Kidney (tissue), 14 donors: ENCODE data around the gene GFM1. TPM values are rescaled to one million over a fixed set of nuclear protein-coding genes. Genes with fewer than 3 reads are reported as not detected.
A peak's percentile ranks its signal among the peaks of the same experiment; 100 is the strongest.

Experiments used
- DNase-seq, 5 donors: peaks; one replicate each; pipeline ENCODE4 v3.0.0-alpha.2; 2013 to 2020
- FAIRE-seq: peaks from 2 replicates; lab custom pipeline; 2012; peaks lifted over from hg19 to GRCh38; lab: Jason Lieb, UNC
- H3K27ac ChIP-seq, 2 donors: one replicate each; pipeline ENCODE4 v1.7.0; 2013; ENCODE audit warnings: low read depth in 2 of 2, low read length in 2 of 2, inconsistent platforms in 1 of 2
- H3K27me3 ChIP-seq: one replicate; pipeline ENCODE4 v1.7.1; 2013; ENCODE audit warnings: low read length, inconsistent platforms; ENCODE audit not compliant: control insufficient read depth, insufficient read depth
- H3K36me3 ChIP-seq, 3 donors: one replicate each; pipeline versions ENCODE4 v1.7.0 to v1.7.1; 2013; ENCODE audit warnings: low read length in 3 of 3, control low read depth in 1 of 3, inconsistent platforms in 1 of 3; ENCODE audit not compliant: insufficient read depth in 3 of 3, control insufficient read depth in 2 of 3
- H3K4me1 ChIP-seq, 3 donors: one replicate each; pipeline versions ENCODE4 v1.7.0 to v1.7.1; 2013; ENCODE audit warnings: low read length in 3 of 3, inconsistent platforms in 1 of 3, low read depth in 1 of 3; ENCODE audit not compliant: control insufficient read depth in 2 of 3, insufficient read depth in 2 of 3
- H3K4me3 ChIP-seq, 3 donors: one replicate each; pipeline versions ENCODE4 v1.7.0 to v1.8.1; 2013; ENCODE audit warnings: low read length in 3 of 3, control low read depth in 1 of 3, inconsistent platforms in 1 of 3
- H3K9ac ChIP-seq, 3 donors: one replicate each; pipeline versions ENCODE4 v1.7.0 to v1.7.1; 2013; ENCODE audit warnings: low read length in 3 of 3, control low read depth in 1 of 3, inconsistent platforms in 1 of 3
- H3K9me3 ChIP-seq, 3 donors: one replicate each; pipeline versions ENCODE4 v1.7.0 to v1.7.1; 2013; ENCODE audit warnings: low read length in 3 of 3, control low read depth in 1 of 3, inconsistent platforms in 1 of 3; ENCODE audit not compliant: control insufficient read depth in 2 of 3, insufficient read depth in 1 of 3
- intact Hi-C: fragments of 100-400 bp; cut with DNase I; formaldehyde crosslinking; loops from one replicate; pipeline ENCODE4 v1.11.1; 2022
- polyA plus RNA-seq: library from polyadenylated mRNA; stranded (reverse); fragments of 350-450 nt; fragmentation: Illumina TruSeq; extraction: RNeasy Lipid Tissue Mini Kit (QIAGEN cat#74804); gene quantifications from one replicate; pipeline ENCODE4 v1.2.3, GENCODE V29; 2014; ENCODE audit warnings: low read depth, low replicate concordance; ENCODE audit not compliant: insufficient read depth
- total RNA-seq: library from RNA; stranded (reverse); fragmentation: NEBNext Ultra II Directional; extraction: Animal tissue kit (Norgen Biotek cat#: 25700); gene quantifications from one replicate; pipeline ENCODE4 v1.2.1, GENCODE V29; 2021
- TF ChIP-seq, protein P1 (sequence below): IDR thresholded peaks from 3 replicates; pipeline ENCODE4 v1.5.1; 2012; ENCODE audit warnings: mild to moderate bottlenecking, moderate library complexity, borderline replicate concordance; ENCODE audit not compliant: insufficient read depth; ENCODE audit errors: extremely low read depth
- donor health status: control.
- donor health status: control.
- donor health status: control.
- donor health status: control.
- donor health status: control.
- donor health status: DM: yes; HTN: yes; CAD: no.
- donor health status: Normal renal cell carcinoma (clear cell type).

GFM1 gene
- total and polyA plus RNA-seq, 2 donors from 2014 or later, result 21.9 to 49.3 TPM

DNA sequence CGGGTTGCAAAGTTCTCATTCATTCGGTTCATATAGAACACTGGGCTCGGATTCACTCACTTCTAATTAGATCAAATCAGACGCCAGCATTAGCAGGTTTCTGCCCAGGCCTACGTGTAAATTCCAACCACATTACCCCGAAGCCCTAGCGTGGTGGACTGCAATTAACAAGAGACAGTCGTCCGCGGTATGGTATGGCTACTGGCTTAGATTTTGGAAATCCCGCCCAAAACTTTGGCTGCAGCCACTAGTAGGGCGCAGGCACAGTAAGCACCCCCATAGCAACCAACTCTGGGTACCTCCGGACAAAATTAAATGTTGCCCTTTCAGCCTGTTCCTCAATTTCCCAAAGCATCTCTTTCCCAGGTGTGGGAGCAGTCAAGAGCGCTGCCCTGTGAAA lies 87.2 kb downstream of the GFM1 start:
- Histone ChIP-seq H3K27ac (no peak overlapping the region), H3K36me3 (no peaks in the 10 kb centered on the region), H3K4me3 (peak overlapping the region; percentile 21 to 68 (median 53)), H3K9ac (peak overlapping the region in 1 of 3 donors; percentile 41), H3K9me3 (peaks cover 0 to 5% (median 0%) of the 10 kb centered on the region in 3 donors), H3K27me3 (no peaks in the 10 kb centered on the region), H3K4me1 (peaks cover 0 to 11% (median 4%) of the 10 kb centered on the region in 3 donors)
- DNase-seq (peak in 1 of 5 donors; percentile 26), FAIRE-seq (no peak)
- TF ChIP-seq, protein P1, sequence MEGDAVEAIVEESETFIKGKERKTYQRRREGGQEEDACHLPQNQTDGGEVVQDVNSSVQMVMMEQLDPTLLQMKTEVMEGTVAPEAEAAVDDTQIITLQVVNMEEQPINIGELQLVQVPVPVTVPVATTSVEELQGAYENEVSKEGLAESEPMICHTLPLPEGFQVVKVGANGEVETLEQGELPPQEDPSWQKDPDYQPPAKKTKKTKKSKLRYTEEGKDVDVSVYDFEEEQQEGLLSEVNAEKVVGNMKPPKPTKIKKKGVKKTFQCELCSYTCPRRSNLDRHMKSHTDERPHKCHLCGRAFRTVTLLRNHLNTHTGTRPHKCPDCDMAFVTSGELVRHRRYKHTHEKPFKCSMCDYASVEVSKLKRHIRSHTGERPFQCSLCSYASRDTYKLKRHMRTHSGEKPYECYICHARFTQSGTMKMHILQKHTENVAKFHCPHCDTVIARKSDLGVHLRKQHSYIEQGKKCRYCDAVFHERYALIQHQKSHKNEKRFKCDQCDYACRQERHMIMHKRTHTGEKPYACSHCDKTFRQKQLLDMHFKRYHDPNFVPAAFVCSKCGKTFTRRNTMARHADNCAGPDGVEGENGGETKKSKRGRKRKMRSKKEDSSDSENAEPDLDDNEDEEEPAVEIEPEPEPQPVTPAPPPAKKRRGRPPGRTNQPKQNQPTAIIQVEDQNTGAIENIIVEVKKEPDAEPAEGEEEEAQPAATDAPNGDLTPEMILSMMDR, result no peak
- intact Hi-C loops, result loop anchor here (5.0 kb wide), 1 partner anchor 51 kb away; no protein-coding TSS in a partner anchor

DNA sequence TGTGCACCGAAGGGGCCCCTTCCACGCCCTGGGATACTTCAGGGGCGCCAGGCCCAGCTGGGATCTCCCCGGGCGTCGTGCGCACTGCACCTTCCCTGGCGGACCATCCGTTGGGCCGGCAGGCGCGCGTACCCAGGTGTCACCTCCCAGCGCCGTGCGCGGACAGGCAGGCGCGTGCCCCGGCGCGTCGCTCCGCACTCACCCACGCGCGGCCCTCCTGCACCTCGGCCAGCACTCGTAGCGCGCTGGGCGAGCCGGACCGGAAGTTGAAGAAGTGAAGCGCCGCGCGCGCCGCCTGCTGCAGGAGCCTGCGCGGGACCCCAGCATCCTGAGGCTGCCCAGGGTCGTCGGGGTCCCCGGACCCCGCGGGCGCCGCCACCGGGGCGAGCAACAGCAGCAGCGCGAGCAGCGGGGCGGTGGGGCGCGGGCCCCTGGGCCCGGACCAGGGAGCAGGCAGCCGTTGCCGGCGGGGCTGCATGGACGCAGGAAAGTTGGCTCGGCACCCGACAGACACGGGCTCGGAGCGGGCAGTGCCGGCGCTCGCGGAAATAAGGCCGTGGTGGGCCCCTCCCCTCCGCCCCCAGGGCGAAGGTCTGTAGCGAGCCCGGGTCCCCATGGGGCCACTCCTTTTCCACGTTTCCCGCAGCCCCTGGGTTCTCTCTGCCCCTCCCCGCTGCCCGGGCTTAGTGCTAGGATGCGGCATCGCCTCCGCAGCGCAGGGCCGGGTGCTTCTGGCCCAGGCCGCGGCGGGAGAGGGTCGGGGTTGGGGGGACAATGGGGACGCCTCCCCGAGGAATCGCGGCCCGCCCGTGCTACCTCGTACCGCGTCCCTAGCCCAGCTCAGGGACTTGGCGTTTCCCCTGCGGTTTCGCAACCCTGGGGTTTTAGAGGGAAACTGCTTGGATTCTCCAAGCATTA lies 87.9 kb downstream of the GFM1 start, which contains the start of gene RARRES1:
Gene RARRES1 (minus strand): TSS at position 520 of the 918 bp plus-strand sequence. CDS start 42 bp downstream, at position 478.
- TF ChIP-seq, protein P1, result no peak
- peak within 1 kb of the TSS; percentile 32 to 68 (median 53) for H3K4me3 ChIP-seq
- peak within 1 kb of the TSS in 1 of 3 donors; percentile 41 for H3K9ac ChIP-seq
- H3K27ac ChIP-seq, result no peak within 1 kb of the TSS
- peaks cover 0 to 11% (median 4%) of the 10 kb centered on the region in 3 donors for H3K4me1 ChIP-seq
- no peak for FAIRE-seq
- peaks cover 0 to 5% (median 0%) of the 10 kb centered on the region in 3 donors for H3K9me3 ChIP-seq
- intact Hi-C loops, result loop anchor here (5.0 kb wide), 1 partner anchor 50 kb away; no protein-coding TSS in a partner anchor
- H3K27me3 ChIP-seq, result no peaks in the 10 kb centered on the region
- DNase-seq, result peak; percentile 75 to 90 (median 84)
- no peaks in the 10 kb centered on the region for H3K36me3 ChIP-seq

DNA sequence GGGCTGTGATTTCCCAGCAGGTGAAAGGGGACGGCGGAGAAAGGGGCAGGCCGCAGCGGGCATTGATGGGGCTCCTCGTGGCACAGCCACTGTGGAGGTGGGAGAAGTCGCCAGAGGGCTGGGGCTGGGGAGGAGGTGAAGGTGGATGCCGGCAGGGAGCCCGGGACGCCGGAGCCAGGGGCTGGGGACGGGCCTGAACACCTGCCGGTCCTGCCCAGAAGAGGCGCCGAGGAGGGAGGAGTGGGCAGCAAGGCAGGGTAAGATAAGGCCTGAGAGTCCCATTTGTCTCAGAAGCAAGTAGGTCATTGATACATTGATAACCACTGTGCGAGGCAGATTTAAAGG lies 88.5 kb downstream of the GFM1 start:
- FAIRE-seq (no peak), DNase-seq (no peak)
- Histone ChIP-seq H3K9me3 (peaks cover 0 to 5% (median 0%) of the 10 kb centered on the region in 3 donors), H3K4me3 (peak overlapping the region; percentile 11 to 68 (median 32)), H3K27ac (no peak overlapping the region), H3K9ac (peak overlapping the region in 1 of 3 donors; percentile 12), H3K4me1 (peaks cover 0 to 7% (median 4%) of the 10 kb centered on the region in 3 donors), H3K36me3 (no peaks in the 10 kb centered on the region), H3K27me3 (no peaks in the 10 kb centered on the region)
- intact Hi-C loops, result loop anchor here (5.0 kb wide), 1 partner anchor 49 kb away; no protein-coding TSS in a partner anchor
- TF ChIP-seq, protein P1, result no peak
